ENCODE results near the gene MFNG.

The MFNG gene

GRCh38 chr22:37445501-37445900 lies 40.7 kb downstream of the MFNG start:
- Histone ChIP-seq H3K79me2 (ENCODE audit: insufficient read depth, low read depth) (no peaks in the 10 kb centered on the region), H3K27ac (no peak overlapping the region), H4K20me1 (ENCODE audit: insufficient read depth) (no peaks in the 10 kb centered on the region), H2AFZ (ENCODE audit: low read depth) (no peak overlapping the region), H3K36me3 (ENCODE audit: insufficient read depth) (no peaks in the 10 kb centered on the region), H3K4me3 (IDR thresholded peaks at IDR 0.05; ENCODE audit: insufficient read depth, low read depth, low read length) (no peak overlapping the region), H3K4me2 (no peak overlapping the region), H3K9ac (no peak overlapping the region), H3K4me1 (ENCODE audit: low read depth, poor library complexity, severe bottlenecking) (no peaks in the 10 kb centered on the region), H3K27me3 (ENCODE audit: insufficient read depth, low read depth) (peaks cover 4% of the 10 kb centered on the region; the same call in 1 of the 2 replicates)
- no peak for TF ChIP-seq CTCF (conservative IDR thresholded peaks at IDR 0.05; ENCODE audit: low read depth, low read length)

- Histone ChIP-seq H4K20me1 (ENCODE audit: insufficient read depth) (no peaks in the 10 kb centered on the region), H3K9ac (no peak overlapping the region), H2AFZ (ENCODE audit: low read depth) (no peak overlapping the region), H3K27ac (no peak overlapping the region), H3K27me3 (ENCODE audit: insufficient read depth, low read depth) (peaks cover 6% of the 10 kb centered on the region; the same call in 1 of the 2 replicates), H3K4me2 (no peak overlapping the region), H3K4me1 (ENCODE audit: low read depth, poor library complexity, severe bottlenecking) (no peaks in the 10 kb centered on the region), H3K4me3 (IDR thresholded peaks at IDR 0.05; ENCODE audit: insufficient read depth, low read depth, low read length) (no peak overlapping the region), H3K79me2 (ENCODE audit: insufficient read depth, low read depth) (no peaks in the 10 kb centered on the region), H3K36me3 (ENCODE audit: insufficient read depth) (no peaks in the 10 kb centered on the region)
- TF ChIP-seq CTCF (conservative IDR thresholded peaks at IDR 0.05; ENCODE audit: low read depth, low read length) = no peak
Observed at GRCh38 chr22:37443977-37444376, 42.2 kb downstream of the MFNG start.

GRCh38 chr22:37443086-37443485 lies 43.1 kb downstream of the MFNG start:
- Histone ChIP-seq H2AFZ (ENCODE audit: low read depth) (no peak overlapping the region), H3K4me3 (IDR thresholded peaks at IDR 0.05; ENCODE audit: insufficient read depth, low read depth, low read length) (no peak overlapping the region), H3K36me3 (ENCODE audit: insufficient read depth) (no peaks in the 10 kb centered on the region), H3K4me2 (no peak overlapping the region), H3K4me1 (ENCODE audit: low read depth, poor library complexity, severe bottlenecking) (no peaks in the 10 kb centered on the region), H3K79me2 (ENCODE audit: insufficient read depth, low read depth) (no peaks in the 10 kb centered on the region), H4K20me1 (ENCODE audit: insufficient read depth) (no peaks in the 10 kb centered on the region), H3K27me3 (ENCODE audit: insufficient read depth, low read depth) (peaks cover 6% of the 10 kb centered on the region; the same call in 1 of the 2 replicates), H3K27ac (no peak overlapping the region), H3K9ac (no peak overlapping the region)
- TF ChIP-seq CTCF (conservative IDR thresholded peaks at IDR 0.05; ENCODE audit: low read depth, low read length) = no peak

GRCh38 chr22:37442537-37442936 lies 43.6 kb downstream of the MFNG start:
- peaks cover 6% of the 10 kb centered on the region; the same call in 1 of the 2 replicates for H3K27me3 ChIP-seq (ENCODE audit: insufficient read depth, low read depth)
- no peaks in the 10 kb centered on the region for H3K79me2 ChIP-seq (ENCODE audit: insufficient read depth, low read depth)
- H3K4me1 ChIP-seq (ENCODE audit: low read depth, poor library complexity, severe bottlenecking) = no peaks in the 10 kb centered on the region
- H3K4me3 ChIP-seq (IDR thresholded peaks at IDR 0.05; ENCODE audit: insufficient read depth, low read depth, low read length) = no peak overlapping the region
- no peak overlapping the region for H2AFZ ChIP-seq (ENCODE audit: low read depth)
- no peak overlapping the region for H3K9ac ChIP-seq
- H3K36me3 ChIP-seq (ENCODE audit: insufficient read depth) = no peaks in the 10 kb centered on the region
- no peak overlapping the region for H3K27ac ChIP-seq
- no peak overlapping the region for H3K4me2 ChIP-seq
- TF ChIP-seq CTCF (conservative IDR thresholded peaks at IDR 0.05; ENCODE audit: low read depth, low read length) = no peak
- H4K20me1 ChIP-seq (ENCODE audit: insufficient read depth) = no peaks in the 10 kb centered on the region
